Measurements from ENCODE around the gene GOPC. TPM values are rescaled to one million over a fixed set of nuclear protein-coding genes. Genes with fewer than 3 reads are reported as not detected.
"Not testable (repeated sequence)": the region's sequence is repeated elsewhere in the genome, so short reads cannot be mapped to it uniquely, and the experiment has no call there.

Gene GOPC
- total RNA-seq, 1 experiment from 2014 or later, result 18.7 TPM

GRCh38 chr6:117518870-117519269, 83.4 kb downstream of the GOPC start:
- peaks cover 9 to 12% of the 10 kb centered on the region in 2 experiments; a peak in 3 of 4 replicates for H3K4me1 Mint-ChIP-seq
- no CpG with 5 or more reads among the region's 6 CpGs for WGBS (ENCODE audit: extremely low coverage, insufficient read length, low lambda C conversion rate)

GRCh38 chr6:117517995-117518394, 84.3 kb downstream of the GOPC start:
- Mint-ChIP-seq H3K4me1 (peaks cover 14 to 20% of the 10 kb centered on the region in 2 experiments; a peak in 3 of 4 replicates), H3K36me3 (ENCODE audit: insufficient read depth in 1 of 3, low read depth in 3 of 3) (peaks cover 8 to 14% (median 13%) of the 10 kb centered on the region in 3 experiments; a peak in 6 of 7 replicates)
- not testable (repeated sequence) for DNase-seq; H2BK120ac ChIP-seq (ENCODE audit: low read depth, low read length, poor library complexity, severe bottlenecking); H2BK20ac ChIP-seq (ENCODE audit: low read depth, low read length, poor library complexity, severe bottlenecking); H3K9ac ChIP-seq (ENCODE audit: extremely low read depth, insufficient read length, low read length); H3K4me1 ChIP-seq (ENCODE audit: insufficient read depth, low read length); H2BK12ac ChIP-seq (ENCODE audit: insufficient read length, low read depth, low read length); H3K9me3 Mint-ChIP-seq; H3K18ac ChIP-seq (ENCODE audit: insufficient read length, low read depth, low read length); H3K79me2 ChIP-seq (ENCODE audit: insufficient read depth, low read length); H2AFZ ChIP-seq (ENCODE audit: low read length); H3K27me3 Mint-ChIP-seq (ENCODE audit: low read depth); H3T11ph ChIP-seq (ENCODE audit: low read length); H3K4ac ChIP-seq (ENCODE audit: low read depth, low read length); H4K8ac ChIP-seq (replicated peaks; ENCODE audit: insufficient read length, low read depth, low read length); H4K20me1 ChIP-seq (ENCODE audit: control insufficient read depth, insufficient read depth, insufficient read length); H3K4me2 ChIP-seq (ENCODE audit: insufficient read depth, insufficient read length, low read length); H3K23me2 ChIP-seq (ENCODE audit: insufficient read length, low read depth, low read length, poor library complexity, severe bottlenecking); H3K27me3 ChIP-seq (ENCODE audit: insufficient read depth, low read length); H3K14ac ChIP-seq (ENCODE audit: insufficient read depth, low read length); H3K9me3 ChIP-seq (ENCODE audit: control insufficient read depth, low read depth, low read length); H3K23ac ChIP-seq (ENCODE audit: insufficient read length, low read depth, low read length); H3K27ac Mint-ChIP-seq; H3K4me3 Mint-ChIP-seq; H2BK15ac ChIP-seq (ENCODE audit: low read depth, low read length); H3K56ac ChIP-seq (ENCODE audit: insufficient read length, low read depth, low read length); H3K79me1 ChIP-seq (ENCODE audit: insufficient read depth, low read depth, low read length, poor library complexity, severe bottlenecking); H2AK5ac ChIP-seq (ENCODE audit: insufficient read length, low read length); H4K5ac ChIP-seq (ENCODE audit: insufficient read length, low read depth, low read length); H2BK5ac ChIP-seq (ENCODE audit: insufficient read length, low read length); H3K27ac ChIP-seq (ENCODE audit: insufficient read length, low read depth, low read length); H4K91ac ChIP-seq (ENCODE audit: insufficient read length, low read depth, low read length)
- no CpG with 5 or more reads among the region's 5 CpGs for WGBS (ENCODE audit: extremely low coverage, insufficient read length, low lambda C conversion rate)

More at GRCh38 chr6:117518870-117519269, 83.4 kb downstream of the GOPC start:
- Histone ChIP-seq H3K9ac (ENCODE audit: extremely low read depth, insufficient read length, low read length) (no peak overlapping the region), H3K56ac (ENCODE audit: insufficient read length, low read depth, low read length) (no peak overlapping the region), H4K91ac (ENCODE audit: insufficient read length, low read depth, low read length) (no peak overlapping the region), H3K4me2 (ENCODE audit: insufficient read depth, insufficient read length, low read length) (no peak overlapping the region), H4K5ac (ENCODE audit: insufficient read length, low read depth, low read length) (no peak overlapping the region), H3K79me1 (ENCODE audit: insufficient read depth, low read depth, low read length, poor library complexity, severe bottlenecking) (no peaks in the 10 kb centered on the region), H3K27me3 (ENCODE audit: insufficient read depth, low read length) (no peaks in the 10 kb centered on the region), H3K27ac (ENCODE audit: insufficient read length, low read depth, low read length) (no peak overlapping the region), H2BK5ac (ENCODE audit: insufficient read length, low read length) (no peak overlapping the region), H3K4ac (ENCODE audit: low read depth, low read length) (no peak overlapping the region), H2AK5ac (ENCODE audit: insufficient read length, low read length) (no peak overlapping the region), H2BK15ac (ENCODE audit: low read depth, low read length) (no peak overlapping the region), H3K79me2 (ENCODE audit: insufficient read depth, low read length) (no peaks in the 10 kb centered on the region), H4K20me1 (ENCODE audit: control insufficient read depth, insufficient read depth, insufficient read length) (no peaks in the 10 kb centered on the region), H3K14ac (ENCODE audit: insufficient read depth, low read length) (no peak overlapping the region), H3K9me3 (ENCODE audit: control insufficient read depth, low read depth, low read length) (no peaks in the 10 kb centered on the region), H3K18ac (ENCODE audit: insufficient read length, low read depth, low read length) (no peak overlapping the region), H3K4me1 (ENCODE audit: insufficient read depth, low read length) (no peaks in the 10 kb centered on the region), H2AFZ (ENCODE audit: low read length) (no peak overlapping the region), H3K23ac (ENCODE audit: insufficient read length, low read depth, low read length) (no peak overlapping the region), H3K23me2 (ENCODE audit: insufficient read length, low read depth, low read length, poor library complexity, severe bottlenecking) (no peaks in the 10 kb centered on the region), H2BK12ac (ENCODE audit: insufficient read length, low read depth, low read length) (no peak overlapping the region), H3T11ph (ENCODE audit: low read length) (no peak overlapping the region), H2BK120ac (ENCODE audit: low read depth, low read length, poor library complexity, severe bottlenecking) (no peak overlapping the region), H4K8ac (replicated peaks; ENCODE audit: insufficient read length, low read depth, low read length) (no peak overlapping the region), H2BK20ac (ENCODE audit: low read depth, low read length, poor library complexity, severe bottlenecking) (no peak overlapping the region)
- DNase-seq, result no peak
- Mint-ChIP-seq H3K27me3 (ENCODE audit: low read depth) (peaks cover 2% of the 10 kb centered on the region; the same call in 1 of the 2 replicates), H3K27ac (no peak overlapping the region), H3K9me3 (peaks cover 0 to 3% of the 10 kb centered on the region in 2 experiments; a peak in 1 of 5 replicates), H3K4me3 (no peak overlapping the region), H3K36me3 (ENCODE audit: insufficient read depth in 1 of 3, low read depth in 3 of 3) (peaks cover 8 to 14% (median 13%) of the 10 kb centered on the region in 3 experiments; a peak in 6 of 7 replicates)
- no peak for TF ChIP-seq CTCF (conservative IDR thresholded peaks at IDR 0.05)

Data from H9 (cell line).